ENCODE results near the gene UPK2. TPM values are rescaled to one million over a fixed set of nuclear protein-coding genes. Genes with fewer than 3 reads are reported as not detected.

UPK2 gene
- total and polyA plus RNA-seq, 10 of the 15 experiments (the other 5 are each of a cell fraction or from before 2014, with no cell fraction given), result 0.07 to 1.0 (median 0.31) TPM; not detected in 7

GRCh38 chr11:118912742-118913410 lies 43.2 kb upstream of the UPK2 start (continued):
- no peak for TF ChIP-seq MYB (IDR thresholded peaks at IDR 0.05; ENCODE audit: borderline replicate concordance, low read depth, low read length)
- no peak for TF ChIP-seq ETV6 (conservative IDR thresholded peaks at IDR 0.05 in 1 of 2, IDR thresholded peaks at IDR 0.05 in 1 of 2; ENCODE audit: borderline replicate concordance in 1 of 2, low read depth in 1 of 2)
- TF ChIP-seq NR2C2 (IDR thresholded peaks at IDR 0.05; ENCODE audit: borderline replicate concordance, control insufficient read depth, insufficient read length, low read depth), result no peak
- TF ChIP-seq MTA3 (IDR thresholded peaks at IDR 0.05; ENCODE audit: borderline replicate concordance, low read length), result no peak
- TF ChIP-seq RCOR1 (conservative IDR thresholded peaks at IDR 0.05; ENCODE audit: low read depth, low read length), result no peak
- TF ChIP-seq MLLT1 (IDR thresholded peaks at IDR 0.05), result no peak
- no peak for TF ChIP-seq POLR2AphosphoS2 (IDR thresholded peaks at IDR 0.05; ENCODE audit: low read depth, low read length)
- 0 out of 2 replicates have a peak, but pooled peaks have one; percentile 3 for TF ChIP-seq BCL11A (IDR thresholded peaks at IDR 0.05; ENCODE audit: low read depth, low read length)
- no peak for TF ChIP-seq PBX3 (IDR thresholded peaks at IDR 0.05; ENCODE audit: insufficient replicate concordance, low read depth, low read length)
- 0 out of 2 replicates have a peak, but pooled peaks have one; percentile 19 for TF ChIP-seq DPF2 (IDR thresholded peaks at IDR 0.05)
- TF ChIP-seq, protein P1, sequence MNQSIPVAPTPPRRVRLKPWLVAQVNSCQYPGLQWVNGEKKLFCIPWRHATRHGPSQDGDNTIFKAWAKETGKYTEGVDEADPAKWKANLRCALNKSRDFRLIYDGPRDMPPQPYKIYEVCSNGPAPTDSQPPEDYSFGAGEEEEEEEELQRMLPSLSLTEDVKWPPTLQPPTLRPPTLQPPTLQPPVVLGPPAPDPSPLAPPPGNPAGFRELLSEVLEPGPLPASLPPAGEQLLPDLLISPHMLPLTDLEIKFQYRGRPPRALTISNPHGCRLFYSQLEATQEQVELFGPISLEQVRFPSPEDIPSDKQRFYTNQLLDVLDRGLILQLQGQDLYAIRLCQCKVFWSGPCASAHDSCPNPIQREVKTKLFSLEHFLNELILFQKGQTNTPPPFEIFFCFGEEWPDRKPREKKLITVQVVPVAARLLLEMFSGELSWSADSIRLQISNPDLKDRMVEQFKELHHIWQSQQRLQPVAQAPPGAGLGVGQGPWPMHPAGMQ (IDR thresholded peaks at IDR 0.05; ENCODE audit: borderline replicate concordance), result no peak
- TF ChIP-seq RB1 (IDR thresholded peaks at IDR 0.05; ENCODE audit: borderline replicate concordance), result no peak
- TF ChIP-seq IKZF1 (conservative IDR thresholded peaks at IDR 0.05), result peak; percentile 67
- no peak for TF ChIP-seq FOXM1 (IDR thresholded peaks at IDR 0.05; ENCODE audit: low read depth, low read length)
- TF ChIP-seq, protein P2, sequence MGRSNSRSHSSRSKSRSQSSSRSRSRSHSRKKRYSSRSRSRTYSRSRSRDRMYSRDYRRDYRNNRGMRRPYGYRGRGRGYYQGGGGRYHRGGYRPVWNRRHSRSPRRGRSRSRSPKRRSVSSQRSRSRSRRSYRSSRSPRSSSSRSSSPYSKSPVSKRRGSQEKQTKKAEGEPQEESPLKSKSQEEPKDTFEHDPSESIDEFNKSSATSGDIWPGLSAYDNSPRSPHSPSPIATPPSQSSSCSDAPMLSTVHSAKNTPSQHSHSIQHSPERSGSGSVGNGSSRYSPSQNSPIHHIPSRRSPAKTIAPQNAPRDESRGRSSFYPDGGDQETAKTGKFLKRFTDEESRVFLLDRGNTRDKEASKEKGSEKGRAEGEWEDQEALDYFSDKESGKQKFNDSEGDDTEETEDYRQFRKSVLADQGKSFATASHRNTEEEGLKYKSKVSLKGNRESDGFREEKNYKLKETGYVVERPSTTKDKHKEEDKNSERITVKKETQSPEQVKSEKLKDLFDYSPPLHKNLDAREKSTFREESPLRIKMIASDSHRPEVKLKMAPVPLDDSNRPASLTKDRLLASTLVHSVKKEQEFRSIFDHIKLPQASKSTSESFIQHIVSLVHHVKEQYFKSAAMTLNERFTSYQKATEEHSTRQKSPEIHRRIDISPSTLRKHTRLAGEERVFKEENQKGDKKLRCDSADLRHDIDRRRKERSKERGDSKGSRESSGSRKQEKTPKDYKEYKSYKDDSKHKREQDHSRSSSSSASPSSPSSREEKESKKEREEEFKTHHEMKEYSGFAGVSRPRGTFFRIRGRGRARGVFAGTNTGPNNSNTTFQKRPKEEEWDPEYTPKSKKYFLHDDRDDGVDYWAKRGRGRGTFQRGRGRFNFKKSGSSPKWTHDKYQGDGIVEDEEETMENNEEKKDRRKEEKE (IDR thresholded peaks at IDR 0.05), result no peak
- no peak for TF ChIP-seq RELA (IDR thresholded peaks at IDR 0.05; ENCODE audit: borderline replicate concordance, partially characterized antibody)
- TF ChIP-seq CHD4 (IDR thresholded peaks at IDR 0.05), result no peak
- TF ChIP-seq, protein P3, sequence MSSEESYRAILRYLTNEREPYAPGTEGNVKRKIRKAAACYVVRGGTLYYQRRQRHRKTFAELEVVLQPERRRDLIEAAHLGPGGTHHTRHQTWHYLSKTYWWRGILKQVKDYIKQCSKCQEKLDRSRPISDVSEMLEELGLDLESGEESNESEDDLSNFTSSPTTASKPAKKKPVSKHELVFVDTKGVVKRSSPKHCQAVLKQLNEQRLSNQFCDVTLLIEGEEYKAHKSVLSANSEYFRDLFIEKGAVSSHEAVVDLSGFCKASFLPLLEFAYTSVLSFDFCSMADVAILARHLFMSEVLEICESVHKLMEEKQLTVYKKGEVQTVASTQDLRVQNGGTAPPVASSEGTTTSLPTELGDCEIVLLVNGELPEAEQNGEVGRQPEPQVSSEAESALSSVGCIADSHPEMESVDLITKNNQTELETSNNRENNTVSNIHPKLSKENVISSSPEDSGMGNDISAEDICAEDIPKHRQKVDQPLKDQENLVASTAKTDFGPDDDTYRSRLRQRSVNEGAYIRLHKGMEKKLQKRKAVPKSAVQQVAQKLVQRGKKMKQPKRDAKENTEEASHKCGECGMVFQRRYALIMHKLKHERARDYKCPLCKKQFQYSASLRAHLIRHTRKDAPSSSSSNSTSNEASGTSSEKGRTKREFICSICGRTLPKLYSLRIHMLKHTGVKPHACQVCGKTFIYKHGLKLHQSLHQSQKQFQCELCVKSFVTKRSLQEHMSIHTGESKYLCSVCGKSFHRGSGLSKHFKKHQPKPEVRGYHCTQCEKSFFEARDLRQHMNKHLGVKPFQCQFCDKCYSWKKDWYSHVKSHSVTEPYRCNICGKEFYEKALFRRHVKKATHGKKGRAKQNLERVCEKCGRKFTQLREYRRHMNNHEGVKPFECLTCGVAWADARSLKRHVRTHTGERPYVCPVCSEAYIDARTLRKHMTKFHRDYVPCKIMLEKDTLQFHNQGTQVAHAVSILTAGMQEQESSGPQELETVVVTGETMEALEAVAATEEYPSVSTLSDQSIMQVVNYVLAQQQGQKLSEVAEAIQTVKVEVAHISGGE (CRISPR knock-in tag; IDR thresholded peaks at IDR 0.05), result no peak
- no peak for TF ChIP-seq MEF2A (IDR thresholded peaks at IDR 0.05; ENCODE audit: insufficient read depth, low read depth, low read length)
